GM19463 (cell line): ENCODE data around the gene KIAA1586.
"Not testable (repeated sequence)": the region's sequence is repeated elsewhere in the genome, so short reads cannot be mapped to it uniquely, and the experiment has no call there.

Experiments
- ATAC-seq: cut with Tn5 transposase; IDR thresholded peaks from one replicate; pipeline ENCODE4 v1.9.1; 2021; ENCODE audit warnings: mild to moderate bottlenecking, moderate library complexity; ENCODE audit not compliant: unreplicated experiment

KIAA1586 gene, protein sequence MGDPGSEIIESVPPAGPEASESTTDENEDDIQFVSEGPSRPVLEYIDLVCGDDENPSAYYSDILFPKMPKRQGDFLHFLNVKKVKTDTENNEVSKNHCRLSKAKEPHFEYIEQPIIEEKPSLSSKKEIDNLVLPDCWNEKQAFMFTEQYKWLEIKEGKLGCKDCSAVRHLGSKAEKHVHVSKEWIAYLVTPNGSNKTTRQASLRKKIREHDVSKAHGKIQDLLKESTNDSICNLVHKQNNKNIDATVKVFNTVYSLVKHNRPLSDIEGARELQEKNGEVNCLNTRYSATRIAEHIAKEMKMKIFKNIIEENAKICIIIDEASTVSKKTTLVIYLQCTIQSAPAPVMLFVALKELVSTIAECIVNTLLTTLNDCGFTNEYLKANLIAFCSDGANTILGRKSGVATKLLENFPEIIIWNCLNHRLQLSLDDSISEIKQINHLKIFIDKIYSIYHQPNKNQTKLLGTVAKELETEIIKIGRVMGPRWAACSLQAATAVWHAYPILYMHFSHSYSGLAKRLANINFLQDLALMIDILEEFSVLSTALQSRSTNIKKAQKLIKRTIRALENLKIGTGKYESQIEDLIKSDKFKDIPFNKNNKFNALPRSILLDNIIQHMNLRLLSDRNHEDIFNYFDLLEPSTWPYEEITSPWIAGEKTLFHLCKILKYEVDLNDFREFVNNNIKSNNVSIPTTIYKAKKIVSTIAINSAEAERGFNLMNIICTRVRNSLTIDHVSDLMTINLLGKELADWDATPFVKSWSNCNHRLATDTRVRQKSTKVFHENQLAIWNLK

DNA sequence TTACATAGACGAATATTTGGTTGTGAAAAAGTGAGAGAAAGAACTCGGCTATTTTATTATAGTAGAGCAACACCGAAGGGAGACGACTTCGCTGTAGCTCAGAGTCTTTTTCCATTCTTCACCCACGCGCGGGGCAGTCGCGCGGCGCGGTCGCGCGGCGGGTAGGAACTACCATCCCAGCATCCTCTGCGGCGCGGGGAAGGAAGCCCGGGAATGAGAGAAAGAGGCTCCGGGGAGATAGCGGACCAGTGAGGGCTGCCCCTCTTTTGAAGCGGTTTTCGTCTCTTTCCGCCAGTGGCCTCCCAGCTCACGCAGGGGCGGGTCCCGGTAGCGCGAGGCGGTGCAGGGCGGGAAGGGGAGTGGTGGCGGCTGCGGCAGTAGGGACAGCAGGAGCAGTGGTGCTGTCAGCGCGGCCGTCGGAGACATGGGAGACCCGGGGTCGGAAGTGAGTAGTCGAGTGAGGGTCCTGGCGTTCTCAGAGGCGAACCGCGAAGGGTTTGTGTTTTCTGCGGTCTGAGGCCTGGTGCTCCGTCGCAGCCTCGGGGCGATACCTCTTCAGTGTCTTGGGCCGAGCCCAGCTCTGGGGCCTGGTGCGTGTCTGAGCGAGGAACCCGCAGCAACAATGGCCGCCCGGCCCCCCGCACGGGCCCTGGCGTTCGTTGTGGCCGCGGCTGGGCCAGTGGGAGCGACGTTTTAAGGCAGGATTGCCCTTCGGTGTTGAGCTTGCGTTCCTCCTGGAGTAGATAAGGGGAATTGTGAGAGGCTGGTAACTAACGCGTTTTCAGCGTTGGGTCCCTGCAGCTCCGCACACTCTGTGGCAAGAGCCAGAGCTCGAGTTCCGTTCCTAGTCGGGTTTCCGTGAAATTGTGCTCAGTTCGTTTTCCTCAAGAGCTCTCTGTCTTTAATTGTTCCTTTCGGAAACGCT lies at the start of gene KIAA1586:
Gene KIAA1586, plus strand, starts transcription at position 362 of the 925 bp plus-strand sequence. Its CDS starts 63 bp downstream, at position 425.
- ATAC-seq, result peak; percentile 95

DNA sequence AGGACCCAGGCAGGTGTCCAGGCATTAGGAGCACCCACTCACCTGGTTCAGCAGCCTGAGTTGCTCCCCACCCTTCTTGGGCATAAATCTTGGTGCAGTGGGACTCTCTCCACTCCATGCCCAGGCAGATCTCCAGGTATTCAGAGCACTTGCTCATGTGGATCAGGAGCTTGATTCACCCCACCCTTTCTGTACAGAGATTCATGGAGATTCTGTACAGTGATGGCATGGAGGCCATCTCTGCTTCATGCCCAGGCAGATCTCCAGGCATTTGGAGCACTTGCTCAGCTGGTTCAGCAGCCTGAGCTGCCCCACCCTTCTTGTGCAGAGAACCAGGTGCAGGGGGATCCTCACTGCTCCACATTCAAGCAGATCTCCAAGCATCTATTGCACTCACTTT lies 47.4 kb upstream of the KIAA1586 start:
- no peak for ATAC-seq

DNA sequence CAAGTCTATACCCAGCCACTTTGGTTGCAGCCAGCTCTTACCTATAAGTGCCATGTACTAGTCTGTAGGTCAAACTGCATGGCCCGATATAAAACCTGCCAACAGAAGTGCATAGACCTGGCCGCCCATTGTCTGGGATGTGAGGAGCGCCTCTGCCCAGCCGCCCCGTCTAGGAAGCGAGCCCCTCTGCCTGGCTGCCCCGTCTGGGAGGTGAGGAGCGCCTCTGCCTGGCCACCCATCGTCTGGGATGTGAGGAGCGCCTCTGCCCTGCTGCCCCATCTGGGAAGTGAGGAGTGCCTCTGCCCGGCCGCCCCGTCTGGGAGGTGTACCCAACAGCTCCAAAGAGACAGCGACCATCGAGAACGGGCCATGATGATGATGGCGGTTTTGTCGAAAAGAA lies 46.7 kb upstream of the KIAA1586 start:
- not testable (repeated sequence) for ATAC-seq

DNA sequence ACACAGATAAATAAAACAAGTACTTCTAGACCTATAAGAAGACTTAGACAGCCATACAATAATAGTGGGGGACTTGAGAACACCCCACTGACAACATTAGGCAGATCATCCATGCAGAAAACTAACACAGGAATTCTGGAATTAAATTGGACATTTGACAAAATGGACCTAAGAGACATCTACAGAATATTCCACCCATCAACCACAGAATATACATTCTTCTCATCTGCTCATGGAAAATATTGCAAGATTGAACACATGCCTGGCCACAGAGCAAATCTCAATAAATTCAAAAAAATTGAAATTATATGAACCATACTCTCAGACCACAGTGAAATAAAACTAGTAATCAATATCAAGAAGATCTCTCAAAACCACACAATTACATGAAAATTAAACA lies 44.3 kb upstream of the KIAA1586 start:
- ATAC-seq, result no peak

DNA sequence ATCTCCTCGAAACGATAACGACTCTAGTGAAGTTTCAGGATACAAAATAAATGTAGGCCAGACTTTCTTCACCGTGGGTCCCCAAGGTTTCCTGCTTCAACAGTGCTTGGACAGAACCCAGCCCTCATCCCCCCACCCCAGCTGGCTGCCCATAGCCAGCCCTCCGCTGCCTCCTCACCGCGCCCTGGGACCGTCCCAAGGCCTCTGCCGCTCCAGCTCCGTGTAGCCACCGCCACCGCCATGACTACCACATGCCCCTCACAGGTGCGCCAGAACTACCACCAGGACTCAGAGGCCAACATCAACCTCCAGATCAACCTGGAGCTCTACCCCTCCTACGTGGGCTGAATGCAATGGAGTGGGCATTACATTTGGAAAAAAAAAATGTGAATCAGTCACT lies 42.2 kb upstream of the KIAA1586 start:
- no peak for ATAC-seq

DNA sequence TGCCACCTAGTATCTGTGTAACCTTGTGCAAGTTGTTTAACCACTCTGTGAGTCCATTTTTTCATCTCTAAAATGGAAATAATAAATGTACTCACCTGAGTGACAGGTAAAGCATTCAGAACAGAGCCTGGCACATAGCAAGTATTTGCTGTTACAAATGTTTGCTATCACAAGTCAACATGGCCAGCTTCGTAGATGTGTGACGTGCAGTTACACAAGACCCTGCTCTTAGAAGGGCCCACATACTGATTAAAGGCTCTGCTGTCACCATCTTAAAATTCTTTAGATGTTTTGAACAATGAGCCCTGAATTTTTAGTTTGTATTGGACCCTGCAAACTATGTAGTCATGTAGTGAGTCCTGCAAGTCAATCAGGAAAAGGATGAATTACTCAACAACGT lies 40.4 kb upstream of the KIAA1586 start:
- no peak for ATAC-seq

DNA sequence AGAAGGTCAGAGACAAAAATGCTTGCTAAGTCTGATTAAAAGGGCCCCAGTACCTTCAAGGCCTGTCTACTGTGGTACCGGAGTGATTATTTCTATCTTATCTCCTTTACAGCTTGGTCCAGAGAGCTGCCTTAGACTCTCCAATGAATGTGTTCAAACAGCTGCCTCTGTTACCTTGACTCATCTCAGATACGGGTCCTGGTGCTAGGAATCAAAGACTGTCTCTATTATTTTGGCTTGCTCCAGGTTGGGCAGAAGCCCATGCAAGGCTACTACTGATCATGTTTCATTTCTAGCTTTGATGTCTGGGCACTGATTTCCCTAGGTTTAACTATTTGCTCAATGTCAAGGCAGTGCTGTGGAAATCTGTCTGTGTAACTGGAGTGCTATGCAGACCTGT lies 38.4 kb upstream of the KIAA1586 start:
- ATAC-seq, result not testable (repeated sequence)

DNA sequence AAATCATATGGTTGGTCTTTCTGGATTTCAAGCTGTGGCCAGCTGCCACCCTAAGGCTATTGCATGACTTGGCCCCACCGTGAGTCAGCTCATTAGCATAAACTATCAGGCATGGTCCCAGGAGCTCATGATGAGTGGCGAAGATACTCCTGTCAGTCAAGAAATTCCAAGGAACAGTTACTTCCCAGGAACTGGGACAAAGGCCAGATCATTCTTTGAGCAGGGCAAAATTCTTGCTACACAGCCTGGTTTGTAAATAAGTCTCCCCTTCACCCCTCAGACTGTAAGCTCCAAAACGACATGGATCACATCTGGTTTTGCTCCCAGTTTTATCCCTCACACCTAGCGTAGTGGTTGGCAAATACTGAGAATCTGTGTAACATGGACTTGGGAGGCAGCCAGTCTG lies 33.0 kb upstream of the KIAA1586 start:
- no peak for ATAC-seq

DNA sequence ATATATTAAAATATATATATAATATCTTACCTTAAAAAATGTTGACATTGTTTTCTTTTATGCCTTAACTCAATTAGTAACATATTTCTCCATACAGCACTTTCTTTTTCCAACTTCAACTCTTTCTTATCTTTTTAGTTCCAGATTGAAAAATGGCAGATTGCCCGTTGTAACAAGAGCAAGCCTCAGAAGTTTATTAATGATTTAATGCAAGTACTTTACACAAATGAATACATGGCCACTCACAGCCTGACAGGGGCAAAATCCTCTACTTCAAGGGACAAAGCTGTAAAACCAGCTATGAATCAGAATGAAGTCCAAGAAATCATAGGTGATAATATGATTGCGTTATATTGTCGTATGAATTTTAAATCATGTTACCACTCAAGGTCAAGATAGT lies 29.4 kb upstream of the KIAA1586 start:
- ATAC-seq, result no peak

DNA sequence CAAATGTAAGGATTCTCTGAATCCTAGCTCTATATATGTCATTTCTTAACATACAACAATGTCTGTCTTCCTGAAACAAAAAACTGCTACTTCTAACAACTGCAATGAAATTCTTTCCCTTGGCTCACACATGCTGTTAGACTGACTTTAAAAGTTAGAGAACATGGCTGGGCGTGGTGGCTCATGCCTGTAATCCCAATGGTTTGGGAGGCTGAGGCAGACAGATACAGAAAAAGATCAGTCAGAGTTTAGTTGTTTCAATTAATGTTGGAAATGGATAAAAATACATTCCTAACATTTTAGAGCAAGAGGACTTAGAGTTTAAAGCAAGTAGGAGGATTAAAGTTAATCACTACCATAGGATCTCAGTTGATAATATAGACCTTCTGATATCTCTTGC lies 28.7 kb upstream of the KIAA1586 start:
- ATAC-seq, result no peak

DNA sequence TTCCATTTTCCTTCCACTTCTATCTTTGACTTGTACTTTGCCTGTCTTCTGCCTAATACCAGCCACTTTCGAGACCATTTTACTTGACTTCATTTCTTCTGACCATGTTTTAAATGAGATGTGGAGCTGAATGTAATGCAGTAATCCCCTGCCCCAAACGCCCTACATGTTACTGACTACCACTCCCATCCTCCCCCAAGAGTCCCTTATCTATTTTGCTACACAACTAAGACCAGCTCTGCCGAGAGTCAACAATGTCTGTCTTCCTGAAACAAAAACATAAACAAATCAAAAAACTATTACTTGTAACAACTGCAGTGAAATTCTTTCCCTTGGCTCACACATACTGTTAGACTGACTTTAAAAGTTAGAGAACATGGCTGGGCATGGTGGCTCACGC lies 27.1 kb upstream of the KIAA1586 start:
- no peak for ATAC-seq

DNA sequence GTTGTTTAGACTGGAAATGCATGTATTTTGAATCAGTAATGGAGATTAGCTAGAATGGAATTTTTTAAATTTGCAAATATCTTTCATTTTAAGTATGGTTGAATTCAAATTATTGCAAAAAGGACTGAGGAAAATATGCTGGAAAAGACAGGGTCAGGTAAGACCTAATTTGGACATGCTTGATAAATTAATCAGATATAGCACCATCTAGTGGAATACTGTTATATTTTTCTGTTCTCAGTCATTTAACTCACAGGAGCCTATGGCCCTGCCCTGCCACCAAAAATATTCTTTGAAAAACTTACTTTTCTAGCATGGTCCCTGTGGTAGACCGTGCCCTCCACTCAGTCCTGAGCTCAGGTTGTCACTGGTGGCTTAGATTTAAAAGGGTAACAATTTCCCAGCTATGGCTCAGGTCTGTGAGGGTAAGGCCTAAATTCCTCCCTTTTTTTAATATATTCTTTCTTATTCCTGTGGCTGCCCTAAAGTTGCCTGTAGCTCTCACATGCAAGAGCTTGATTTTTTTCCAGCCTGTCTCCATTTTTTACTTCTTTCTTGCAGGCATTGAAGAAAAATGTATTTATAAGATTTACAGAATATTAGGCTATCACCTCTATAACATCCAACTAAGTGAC lies 25.3 kb upstream of the KIAA1586 start:
- peak; percentile 67 for ATAC-seq

DNA sequence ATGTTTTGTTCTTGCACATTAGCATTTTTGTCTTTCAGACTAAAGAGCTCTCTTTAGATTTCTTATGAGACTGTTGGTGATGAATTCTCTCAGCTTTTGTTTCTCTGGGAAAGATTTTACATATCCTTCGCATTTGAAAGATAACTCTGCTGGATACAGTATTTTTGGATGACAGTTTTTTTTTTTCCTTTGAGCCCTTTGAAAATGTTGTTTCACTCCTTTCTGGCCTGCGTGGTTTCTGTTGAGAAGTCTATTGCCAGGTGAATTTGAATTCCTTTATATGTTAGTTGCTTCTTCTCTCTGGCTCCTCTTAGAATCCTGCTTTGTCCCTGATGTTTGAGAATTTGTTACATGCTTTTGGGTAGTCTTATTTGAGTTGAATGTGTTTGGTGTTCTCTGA lies 22.2 kb upstream of the KIAA1586 start:
- ATAC-seq, result no peak

DNA sequence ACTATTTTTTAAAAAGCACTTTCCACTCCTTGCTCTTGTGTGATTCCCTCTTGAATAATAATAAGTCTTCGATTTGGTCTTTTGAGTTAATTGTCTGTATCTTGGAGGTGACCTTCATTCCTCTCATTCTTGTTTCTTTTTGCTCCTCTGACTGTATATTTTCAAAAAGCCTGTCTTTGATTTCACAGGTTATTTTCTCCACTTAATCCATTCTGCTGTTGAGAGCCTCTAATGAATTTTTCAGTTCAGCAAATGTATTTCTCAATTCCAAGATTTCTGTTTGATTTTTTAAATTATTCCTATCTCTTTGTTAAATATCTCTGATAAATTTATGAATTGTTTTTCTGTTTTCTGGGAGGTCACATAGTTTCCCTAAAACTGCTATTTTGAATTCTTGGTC lies 21.7 kb upstream of the KIAA1586 start:
- ATAC-seq, result no peak

DNA sequence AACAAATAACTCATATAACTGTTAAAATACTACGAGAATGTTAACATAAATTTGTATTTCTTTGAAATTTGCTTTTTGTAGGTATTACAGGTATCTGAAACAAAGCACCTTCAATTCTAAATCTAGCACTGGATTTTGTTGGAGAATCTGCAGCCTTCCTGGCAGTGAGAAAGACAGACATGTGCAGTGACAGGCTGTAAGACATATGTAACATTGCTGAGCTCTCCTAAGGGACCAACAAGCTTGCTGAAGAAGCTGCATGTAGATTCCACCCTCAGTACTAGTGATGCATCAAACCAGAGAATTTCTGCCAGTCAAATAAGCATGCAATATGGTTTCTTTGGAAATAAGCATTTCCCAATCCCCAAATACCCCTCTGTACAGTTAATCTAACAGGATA lies 20.5 kb upstream of the KIAA1586 start:
- ATAC-seq, result no peak

DNA sequence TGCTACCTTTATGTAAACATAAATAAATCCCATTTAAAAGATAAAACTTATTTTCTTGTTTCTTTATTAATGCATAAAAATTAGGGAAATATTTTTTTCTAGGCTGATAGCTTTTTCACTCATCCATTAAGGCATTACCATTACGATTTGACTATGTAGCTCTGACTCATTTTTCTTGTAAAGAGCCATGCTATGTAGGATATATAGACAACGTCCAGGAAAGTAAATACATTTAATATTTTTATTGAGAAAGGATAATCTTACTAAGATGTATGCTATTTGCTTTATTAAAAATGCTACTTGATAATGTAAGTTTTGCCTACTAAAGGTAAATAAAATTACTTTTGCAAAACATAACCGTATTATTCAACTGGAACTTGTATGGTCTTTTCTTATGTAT lies 19.2 kb upstream of the KIAA1586 start:
- ATAC-seq, result no peak

DNA sequence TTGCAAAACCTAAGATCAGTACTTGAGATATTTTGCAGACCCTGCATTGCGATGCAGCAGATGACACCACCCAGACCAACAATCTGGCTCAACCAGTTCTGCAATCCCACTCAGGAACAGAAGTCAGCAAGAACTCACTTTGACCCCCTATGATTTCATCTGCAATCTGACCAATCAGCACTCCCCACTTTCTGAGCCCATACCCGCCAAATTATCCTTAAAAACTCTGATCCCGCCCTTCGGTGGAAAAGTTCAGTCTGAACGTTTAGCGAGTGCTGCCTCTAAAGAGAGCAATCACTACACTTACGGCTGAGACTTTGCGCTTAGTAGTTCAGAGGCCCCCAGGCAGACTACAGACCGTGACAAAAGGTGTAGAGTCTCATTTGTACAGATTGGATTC lies 17.3 kb upstream of the KIAA1586 start:
- no peak for ATAC-seq

DNA sequence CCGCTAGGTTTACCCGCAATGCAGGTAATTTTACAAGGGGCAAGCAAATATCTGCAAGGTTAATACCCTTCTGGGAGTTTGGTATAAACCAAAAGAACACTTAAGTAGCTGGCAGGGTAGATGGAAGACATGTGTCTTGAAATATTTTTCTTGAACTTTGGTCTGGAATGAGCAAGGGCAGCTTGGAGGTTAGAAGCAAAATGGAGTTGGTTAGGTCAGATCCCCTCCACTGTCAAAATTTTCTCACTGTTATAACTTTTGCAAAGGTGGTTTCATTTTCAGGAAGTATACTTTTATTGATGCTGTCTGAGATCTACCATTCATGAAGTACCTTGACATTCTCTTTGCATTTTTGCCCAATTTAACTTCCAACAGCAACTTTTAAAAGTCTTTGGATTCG lies 13.3 kb upstream of the KIAA1586 start:
- ATAC-seq, result no peak

DNA sequence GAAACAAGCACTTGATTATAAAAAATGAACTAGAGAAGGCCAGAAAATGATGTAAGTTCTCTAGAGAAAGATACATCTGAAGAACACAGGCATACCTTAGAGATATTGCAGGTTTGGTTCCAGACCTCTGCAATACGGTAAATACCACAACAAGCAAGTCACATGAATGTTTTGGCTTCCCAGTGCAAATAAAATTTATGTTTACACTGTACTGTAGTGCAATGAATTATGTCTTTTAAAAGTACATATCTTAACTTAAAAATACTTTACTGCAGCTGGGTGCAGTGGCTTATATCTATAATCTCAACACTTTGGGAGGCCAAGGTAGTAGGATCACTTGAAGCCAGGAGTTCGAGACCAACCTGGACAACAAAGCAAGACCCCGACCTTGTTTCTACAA lies 10.9 kb upstream of the KIAA1586 start:
- ATAC-seq, result no peak

DNA sequence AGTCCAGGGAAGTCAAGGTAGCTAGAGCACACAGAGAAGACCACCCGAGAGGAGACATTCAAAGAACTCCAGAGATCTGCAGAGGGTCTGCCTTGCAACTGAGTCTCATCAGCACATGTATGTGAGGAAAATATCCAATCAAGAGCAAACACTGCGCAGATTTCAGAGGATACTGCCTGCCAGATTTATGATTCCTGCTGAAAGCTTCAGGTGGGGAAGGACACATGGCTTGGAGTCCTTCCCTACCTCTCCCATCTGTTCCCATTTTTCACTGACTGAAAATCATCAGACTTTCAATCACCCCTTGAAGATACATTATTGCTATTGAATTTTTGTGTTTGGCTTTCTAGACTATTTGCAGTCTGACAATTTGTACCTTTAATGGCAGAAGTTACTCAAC lies 7.6 kb upstream of the KIAA1586 start:
- no peak for ATAC-seq

DNA sequence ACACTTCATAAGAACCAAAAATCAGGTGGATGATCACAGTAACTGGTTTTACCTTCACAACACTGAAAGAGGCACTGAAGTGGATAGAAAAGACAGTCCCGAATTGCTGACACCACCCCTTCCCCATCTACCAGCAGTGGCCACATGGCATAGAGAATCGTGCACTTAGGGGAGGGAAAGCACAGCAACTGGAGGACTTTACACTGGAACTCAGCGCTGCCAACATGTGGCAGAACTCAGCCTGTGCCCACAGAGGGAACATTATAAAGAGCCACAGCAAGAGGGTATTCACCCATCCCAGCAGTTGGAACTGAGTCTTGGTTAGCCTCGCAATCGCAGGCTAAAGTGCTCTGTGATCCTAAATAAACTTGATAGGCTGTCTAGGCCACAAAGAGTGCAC lies 6.5 kb upstream of the KIAA1586 start:
- ATAC-seq, result no peak
